Mesendoderm (in vitro differentiated cells): Measurements from ENCODE around the gene DRGX.

Experiments used
- DNase-seq: peaks from one replicate; pipeline ENCODE4 v3.0.0; 2013
- H2AK5ac ChIP-seq: 2 replicates; pipeline ENCODE4 v1.6.1; 2013; ENCODE audit warnings: low read length, inconsistent platforms
- H2BK120ac ChIP-seq: 2 replicates; pipeline ENCODE4 v1.6.1; 2013; ENCODE audit warnings: low read depth, mild to moderate bottlenecking, low read length, moderate library complexity, mixed read lengths
- H2BK15ac ChIP-seq: replicated peaks from 2 replicates; pipeline ENCODE4 v1.6.1; 2013; ENCODE audit warnings: low read depth, mild to moderate bottlenecking, moderate library complexity
- H2BK5ac ChIP-seq: 2 replicates; pipeline ENCODE4 v1.6.1; 2013; ENCODE audit warnings: low read length, inconsistent platforms
- H3K18ac ChIP-seq: 2 replicates; pipeline ENCODE4 v1.6.1; 2013; ENCODE audit warnings: mild to moderate bottlenecking, low read length, mixed read lengths
- H3K23ac ChIP-seq: one replicate; pipeline ENCODE4 v1.6.1; 2013; ENCODE audit warnings: low read length
- H3K27ac ChIP-seq: 2 replicates; pipeline ENCODE4 v1.5.1; 2013; ENCODE audit warnings: low read depth, mild to moderate bottlenecking, inconsistent platforms, low read length, moderate library complexity
- H3K27me3 ChIP-seq: 2 replicates; pipeline ENCODE4 v1.6.1; 2013; ENCODE audit warnings: low read length, control low read depth, mild to moderate bottlenecking, inconsistent platforms; ENCODE audit not compliant: insufficient read depth, poor library complexity
- H3K36me3 ChIP-seq: 2 replicates; pipeline ENCODE4 v1.6.1; 2013; ENCODE audit warnings: low read length, inconsistent platforms; ENCODE audit not compliant: control insufficient read depth, insufficient read depth
- H3K4ac ChIP-seq: one replicate; pipeline ENCODE4 v1.6.1; 2013; ENCODE audit warnings: low read depth, mild to moderate bottlenecking, low read length, moderate library complexity
- H3K4me1 ChIP-seq: 2 replicates; pipeline ENCODE4 v1.6.1; 2013; ENCODE audit warnings: low read depth, low read length, inconsistent platforms; ENCODE audit not compliant: control insufficient read depth
- H3K4me2 ChIP-seq: 2 replicates; pipeline ENCODE4 v1.6.1; 2013; ENCODE audit warnings: low read length
- H3K4me3 ChIP-seq: 2 replicates; pipeline ENCODE4 v1.5.1; 2013; ENCODE audit warnings: mild to moderate bottlenecking, low read length
- H3K56ac ChIP-seq: one replicate; pipeline ENCODE4 v1.6.1; 2013; ENCODE audit warnings: low read length
- H3K79me1 ChIP-seq: 2 replicates; pipeline ENCODE4 v1.6.1; 2013; ENCODE audit warnings: low read length, inconsistent platforms
- H3K79me2 ChIP-seq: 2 replicates; pipeline ENCODE4 v1.6.1; 2013; ENCODE audit warnings: mild to moderate bottlenecking, low read length; ENCODE audit not compliant: control insufficient read depth, insufficient read depth
- H3K9ac ChIP-seq: 2 replicates; pipeline ENCODE4 v1.6.1; 2013; ENCODE audit warnings: low read length, inconsistent platforms
- H4K5ac ChIP-seq: one replicate; pipeline ENCODE4 v1.6.1; 2013; ENCODE audit warnings: low read length
- H4K8ac ChIP-seq: one replicate; pipeline ENCODE4 v1.6.1; 2013; ENCODE audit warnings: low read depth, mild to moderate bottlenecking, control low read depth, low read length, moderate library complexity
- WGBS: extraction: QIAGEN DNeasy Blood & Tissue Kit; methylation state at CpG from one replicate; pipeline ENCODE4 v1.1.7; 2013; ENCODE audit warnings: low lambda C conversion rate, missing lambda C conversion rate; ENCODE audit not compliant: insufficient coverage; ENCODE audit errors: extremely low coverage; 5-methylcytosine and 5-hydroxymethylcytosine counted together

DRGX gene

DNA sequence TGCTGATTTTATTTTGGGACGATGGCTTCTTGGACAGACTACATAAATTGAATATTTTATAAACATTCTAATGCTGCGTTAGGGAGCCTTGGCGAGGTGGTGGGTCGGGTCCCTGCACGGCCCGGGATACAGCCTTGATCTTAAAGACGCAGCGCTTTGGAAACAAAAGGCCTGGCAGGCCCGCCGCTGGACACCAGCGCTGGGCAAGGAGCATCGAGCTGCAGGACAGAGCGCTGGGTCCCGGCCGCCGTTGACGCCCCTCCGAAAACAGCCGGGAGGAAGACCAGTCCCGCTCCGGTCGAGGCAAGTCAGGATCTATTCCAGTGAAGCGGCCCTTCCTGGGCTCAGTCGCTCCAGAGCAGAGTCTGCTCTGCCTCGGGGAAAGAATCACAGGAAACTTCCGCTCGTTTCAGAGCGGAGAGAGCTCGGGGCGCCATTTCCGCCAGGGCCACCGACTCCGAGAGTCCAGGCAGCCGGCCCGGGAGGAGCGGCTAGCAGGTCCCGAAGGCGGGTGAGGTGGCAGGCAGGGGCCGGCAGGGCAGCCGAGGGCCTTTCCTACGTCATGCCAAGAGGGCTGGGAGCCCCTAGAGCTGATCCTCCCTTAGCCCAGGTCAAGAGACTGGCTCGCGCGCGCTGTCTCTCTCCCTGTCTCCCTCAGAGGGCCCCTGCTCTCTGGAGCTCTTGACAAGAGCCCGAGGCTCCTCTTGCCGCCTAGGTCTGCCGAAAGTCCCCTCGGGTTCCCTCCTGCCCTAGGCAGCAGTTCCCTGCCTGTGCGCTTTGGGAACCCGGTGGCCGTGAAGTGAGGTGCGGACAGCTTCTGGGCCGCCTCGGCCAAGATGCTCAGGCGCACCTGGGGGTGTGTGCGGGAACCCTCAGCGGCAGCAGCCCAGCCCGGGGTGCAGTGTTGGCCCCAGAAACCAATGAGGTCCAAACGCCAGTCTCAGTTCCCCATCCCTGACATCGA is 1.4 kb upstream of the DRGX start:
- H3K4me3 ChIP-seq: no peak overlapping the region
- DNase-seq: peak; percentile 64

GRCh38 chr10:49396666-49396999 is 744 bp upstream of the DRGX start:
- no peak overlapping the region for H3K23ac ChIP-seq
- no peak overlapping the region for H3K4me3 ChIP-seq
- H4K8ac ChIP-seq: no peak overlapping the region
- H3K9ac ChIP-seq: no peak overlapping the region
- H3K56ac ChIP-seq: no peak overlapping the region
- no peak overlapping the region for H3K27ac ChIP-seq
- H3K79me2 ChIP-seq: no peaks in the 10 kb centered on the region
- H3K79me1 ChIP-seq: no peaks in the 10 kb centered on the region
- no peak overlapping the region for H3K18ac ChIP-seq
- H2BK120ac ChIP-seq: no peak overlapping the region
- no peaks in the 10 kb centered on the region for H3K4me1 ChIP-seq
- no peak overlapping the region for H2AK5ac ChIP-seq
- no peak overlapping the region for H3K4me2 ChIP-seq
- H3K36me3 ChIP-seq: no peaks in the 10 kb centered on the region
- no peak overlapping the region for H3K4ac ChIP-seq
- H2BK5ac ChIP-seq: no peak overlapping the region
- H4K5ac ChIP-seq: no peak overlapping the region
- no peak overlapping the region for H2BK15ac ChIP-seq
- H3K27me3 ChIP-seq: peaks cover 40% of the 10 kb centered on the region
- DNase-seq: no peak
- no CpG with 5 or more reads among the region's 8 CpGs for WGBS

More for the DNA sequence above, 1.4 kb upstream of the DRGX start:
- no peaks in the 10 kb centered on the region for H3K79me2 ChIP-seq
- peak overlapping the region; percentile 26 for H3K4me2 ChIP-seq
- H2BK5ac ChIP-seq: no peak overlapping the region
- H3K18ac ChIP-seq: no peak overlapping the region
- H3K4me1 ChIP-seq: no peaks in the 10 kb centered on the region
- H3K9ac ChIP-seq: no peak overlapping the region
- H3K56ac ChIP-seq: no peak overlapping the region
- peaks cover 36% of the 10 kb centered on the region for H3K27me3 ChIP-seq
- WGBS: no CpG with 5 or more reads among the region's 61 CpGs
- no peak overlapping the region for H3K23ac ChIP-seq
- no peaks in the 10 kb centered on the region for H3K36me3 ChIP-seq
- H4K8ac ChIP-seq: no peak overlapping the region
- H2BK120ac ChIP-seq: no peak overlapping the region
- no peak overlapping the region for H4K5ac ChIP-seq
- no peak overlapping the region for H2AK5ac ChIP-seq
- H3K79me1 ChIP-seq: no peaks in the 10 kb centered on the region
- H2BK15ac ChIP-seq: no peak overlapping the region
- no peak overlapping the region for H3K4ac ChIP-seq
- no peak overlapping the region for H3K27ac ChIP-seq

DNA sequence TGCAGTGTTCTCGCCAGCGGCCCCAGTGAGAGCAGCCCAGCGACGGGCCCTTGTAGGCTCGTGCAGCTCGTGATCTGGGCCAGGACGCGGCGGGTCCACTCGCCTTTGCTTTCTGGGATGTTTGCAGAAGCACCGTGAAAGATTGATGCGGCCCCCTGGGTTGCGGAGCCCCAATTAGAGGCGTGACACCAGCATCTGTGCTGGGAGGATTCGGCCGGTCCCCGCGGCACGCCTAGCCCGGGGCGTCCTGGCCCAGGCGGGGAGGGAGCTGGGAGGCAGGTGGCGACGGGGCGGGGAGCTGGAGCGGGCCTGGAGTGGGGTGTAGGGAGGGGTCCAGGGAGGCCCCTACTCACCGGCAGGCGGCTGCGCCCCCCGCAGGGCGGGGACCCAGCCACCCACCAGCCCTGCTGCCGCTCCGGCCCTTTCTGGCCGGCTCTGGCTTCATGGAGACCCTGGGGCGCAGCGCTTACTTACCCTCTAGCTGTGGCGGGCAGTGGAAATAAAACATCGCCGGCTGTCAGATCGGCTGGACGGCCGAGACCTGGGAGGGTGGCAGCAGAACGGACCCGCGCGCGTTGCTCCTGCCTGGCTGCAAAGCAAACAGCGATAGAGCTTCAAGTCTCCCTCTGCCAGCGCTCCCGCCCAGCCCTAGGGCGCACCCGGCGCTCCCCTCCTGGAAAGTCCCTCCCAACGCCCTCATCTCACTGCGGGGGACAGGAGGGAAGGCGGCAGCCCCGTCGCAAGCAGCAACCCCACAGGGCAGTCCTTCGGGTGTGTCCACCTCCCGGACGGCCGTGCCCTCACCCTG is 752 bp downstream of the DRGX start:
- Histone ChIP-seq H3K27ac (no peak overlapping the region), H3K4ac (no peak overlapping the region), H2BK5ac (no peak overlapping the region), H3K56ac (peak overlapping the region; percentile 30), H2BK120ac (no peak overlapping the region), H3K9ac (peak overlapping the region; percentile 1), H3K79me1 (no peaks in the 10 kb centered on the region), H4K8ac (no peak overlapping the region), H3K27me3 (peaks cover 38% of the 10 kb centered on the region), H4K5ac (no peak overlapping the region), H3K4me2 (peak overlapping the region; percentile 52), H2BK15ac (no peak overlapping the region), H3K36me3 (no peaks in the 10 kb centered on the region), H3K4me3 (peak overlapping the region; percentile 17), H3K18ac (no peak overlapping the region), H3K4me1 (no peaks in the 10 kb centered on the region), H3K79me2 (no peaks in the 10 kb centered on the region), H3K23ac (no peak overlapping the region), H2AK5ac (no peak overlapping the region)
- peak; percentile 31 for DNase-seq
- WGBS: no CpG with 5 or more reads among the region's 62 CpGs

DNA sequence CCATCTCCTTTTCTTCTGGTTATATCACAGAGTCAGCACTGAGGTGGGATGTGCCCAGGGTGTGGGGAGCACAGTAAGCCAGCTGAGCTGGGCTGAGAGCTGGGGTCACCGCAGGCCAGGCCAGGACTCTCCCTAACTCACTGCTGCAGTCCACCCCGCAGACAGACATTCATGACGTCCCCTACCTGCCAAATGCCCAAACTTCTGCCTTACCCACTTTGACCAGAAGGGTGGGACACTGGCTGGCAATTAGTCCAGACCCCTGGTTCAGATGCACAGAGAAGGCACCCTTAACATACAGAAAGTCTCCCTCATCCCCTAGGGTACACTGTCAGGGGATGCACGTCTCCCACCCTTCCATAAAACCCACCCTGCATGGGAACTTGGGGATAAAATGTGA is 2.1 kb downstream of the DRGX start:
- no peak overlapping the region for H3K4me2 ChIP-seq
- H3K23ac ChIP-seq: no peak overlapping the region
- no peak overlapping the region for H4K5ac ChIP-seq
- no CpG with 5 or more reads among the region's 4 CpGs for WGBS
- no peak overlapping the region for H4K8ac ChIP-seq
- H2BK120ac ChIP-seq: no peak overlapping the region
- H3K4ac ChIP-seq: no peak overlapping the region
- H3K4me3 ChIP-seq: no peak overlapping the region
- H2AK5ac ChIP-seq: no peak overlapping the region
- no peak overlapping the region for H3K27ac ChIP-seq
- H3K56ac ChIP-seq: no peak overlapping the region
- no peak overlapping the region for H3K9ac ChIP-seq
- no peaks in the 10 kb centered on the region for H3K79me2 ChIP-seq
- no peaks in the 10 kb centered on the region for H3K36me3 ChIP-seq
- no peaks in the 10 kb centered on the region for H3K4me1 ChIP-seq
- H3K79me1 ChIP-seq: no peaks in the 10 kb centered on the region
- H3K27me3 ChIP-seq: peaks cover 33% of the 10 kb centered on the region
- peak; percentile 43 for DNase-seq
- no peak overlapping the region for H2BK15ac ChIP-seq
- no peak overlapping the region for H3K18ac ChIP-seq
- no peak overlapping the region for H2BK5ac ChIP-seq

DNA sequence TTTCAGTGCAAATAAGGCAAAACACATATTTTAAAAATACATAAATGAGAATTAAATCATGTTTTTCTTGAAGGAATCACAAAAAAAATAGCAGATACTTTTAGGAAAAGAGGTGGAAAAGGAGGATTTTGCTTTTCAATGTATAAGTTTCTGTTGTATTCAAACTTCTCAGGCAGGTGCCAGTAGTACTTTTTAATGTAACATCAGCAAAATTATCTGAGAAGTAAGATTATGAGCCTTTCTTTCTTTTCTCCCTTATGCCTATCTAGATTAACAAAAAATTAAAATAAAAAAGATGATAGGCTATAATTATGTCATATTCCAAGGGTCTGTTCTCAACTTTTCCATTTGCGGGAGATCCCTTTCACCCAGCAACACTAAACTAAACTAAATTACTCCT is 2.6 kb downstream of the DRGX start:
- peaks cover 29% of the 10 kb centered on the region for H3K27me3 ChIP-seq
- no peak overlapping the region for H3K4me2 ChIP-seq
- no peak overlapping the region for H2BK5ac ChIP-seq
- H3K27ac ChIP-seq: no peak overlapping the region
- H3K56ac ChIP-seq: no peak overlapping the region
- H4K5ac ChIP-seq: no peak overlapping the region
- H3K4ac ChIP-seq: no peak overlapping the region
- no peak overlapping the region for H2AK5ac ChIP-seq
- no CpG with 5 or more reads among the region's 1 CpG for WGBS
- no peak overlapping the region for H3K18ac ChIP-seq
- H2BK15ac ChIP-seq: no peak overlapping the region
- H3K23ac ChIP-seq: no peak overlapping the region
- H3K36me3 ChIP-seq: no peaks in the 10 kb centered on the region
- no peaks in the 10 kb centered on the region for H3K4me1 ChIP-seq
- no peak overlapping the region for H3K4me3 ChIP-seq
- H3K9ac ChIP-seq: no peak overlapping the region
- no peak overlapping the region for H2BK120ac ChIP-seq
- H3K79me2 ChIP-seq: no peaks in the 10 kb centered on the region
- DNase-seq: no peak
- no peaks in the 10 kb centered on the region for H3K79me1 ChIP-seq
- H4K8ac ChIP-seq: no peak overlapping the region
